HG03135 (cell line): ENCODE measurements around the gene KIAA1217.
"Not testable (repeated sequence)": the region's sequence is repeated elsewhere in the genome, so short reads cannot be mapped to it uniquely, and the experiment has no call there.

Experiments used
- ATAC-seq: cut with Tn5 transposase; IDR thresholded peaks from one replicate; pipeline ENCODE4 v1.9.1; 2021; ENCODE audit warnings: mild to moderate bottlenecking, moderate library complexity; ENCODE audit not compliant: unreplicated experiment

KIAA1217 gene

DNA sequence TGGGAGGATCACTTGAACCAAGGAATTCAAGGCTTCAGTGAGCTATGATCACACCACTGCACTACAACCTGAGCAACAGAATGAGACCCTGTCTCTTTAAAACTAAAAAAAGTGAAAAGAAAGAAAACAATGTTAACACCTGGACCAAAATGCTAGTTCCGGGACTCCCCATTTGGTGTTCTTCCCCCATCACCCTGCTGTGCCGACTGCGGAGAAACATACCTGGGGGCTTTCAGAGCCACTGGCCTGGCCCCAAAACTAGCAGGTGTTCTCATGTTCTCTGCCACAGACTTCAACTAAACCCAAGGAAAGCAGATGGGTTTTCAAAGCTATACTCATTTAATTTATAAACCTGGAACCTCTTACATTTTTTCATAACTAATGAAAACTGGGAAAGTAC lies 250.9 kb downstream of the KIAA1217 start:
- ATAC-seq = no peak

GRCh38 chr10:24462291-24462813 lies 253.4 kb downstream of the KIAA1217 start:
- ATAC-seq = no peak

DNA sequence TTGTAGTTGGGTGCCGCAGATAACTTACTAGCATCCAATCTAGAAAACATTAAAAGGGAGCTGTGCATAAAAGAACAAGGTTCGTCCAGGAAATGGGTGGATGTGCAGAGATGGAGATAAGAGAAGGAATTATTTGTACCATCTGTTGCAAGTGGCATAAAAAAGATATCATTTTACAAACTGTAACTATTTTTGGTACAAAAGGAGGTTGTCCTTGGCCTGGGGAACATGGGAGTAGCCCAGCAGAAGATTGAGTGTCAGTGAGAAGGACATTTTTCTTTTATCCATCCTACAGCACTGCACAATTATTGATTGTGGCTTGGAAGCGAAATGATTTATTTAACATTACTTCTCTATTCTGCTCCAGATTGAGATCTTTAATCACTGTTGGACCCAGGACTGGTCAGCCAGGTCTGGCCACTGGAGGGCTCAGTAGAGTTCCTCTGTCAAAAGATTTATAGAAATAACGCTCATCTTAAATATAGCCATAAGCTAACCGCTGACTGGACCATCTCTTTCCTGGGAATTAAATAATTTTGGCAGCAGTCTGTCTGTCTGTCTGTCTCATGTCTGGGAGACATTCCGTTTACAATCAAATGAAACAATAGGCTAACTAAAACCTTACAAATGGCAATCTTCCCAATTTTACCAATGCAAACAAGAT lies 254.1 kb downstream of the KIAA1217 start:
- no peak for ATAC-seq

DNA sequence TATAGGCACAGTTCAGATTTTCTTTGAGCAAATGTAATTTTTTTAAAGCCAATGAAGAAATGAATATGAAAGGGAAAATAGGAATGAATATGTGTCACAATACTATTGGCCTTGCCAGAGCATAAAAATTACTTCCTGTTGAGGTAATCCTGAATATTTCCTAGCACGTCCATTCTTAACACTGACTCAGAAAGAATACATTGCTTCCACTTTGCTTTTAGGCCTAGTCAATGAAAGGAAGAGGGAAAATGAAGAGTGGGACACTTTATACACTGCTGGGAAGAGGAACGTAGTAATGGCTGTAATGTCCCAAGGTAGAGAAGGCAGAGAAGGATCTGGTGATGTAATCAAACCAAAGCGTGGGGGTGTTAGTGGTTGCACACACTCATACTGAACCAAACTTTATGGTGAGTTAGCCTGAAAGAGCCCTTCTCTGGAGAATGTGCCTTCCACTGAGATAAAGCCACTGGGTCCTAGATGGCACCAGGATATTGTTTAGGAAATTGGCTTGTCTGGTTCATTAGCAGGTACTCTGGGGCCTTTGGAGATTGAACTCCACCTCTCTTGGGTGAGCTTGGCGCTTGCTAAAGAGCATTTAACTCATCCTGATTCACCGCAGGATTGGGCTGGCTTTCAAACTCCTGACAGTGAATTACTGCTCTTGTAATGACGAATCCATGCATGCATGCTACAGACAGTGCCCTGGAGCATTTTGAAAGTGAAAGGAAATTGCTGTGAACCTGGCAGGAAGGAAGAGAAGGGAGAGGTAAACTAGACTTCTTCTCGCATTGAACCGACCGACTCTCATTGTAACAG lies 254.9 kb downstream of the KIAA1217 start:
- ATAC-seq = no peak

DNA sequence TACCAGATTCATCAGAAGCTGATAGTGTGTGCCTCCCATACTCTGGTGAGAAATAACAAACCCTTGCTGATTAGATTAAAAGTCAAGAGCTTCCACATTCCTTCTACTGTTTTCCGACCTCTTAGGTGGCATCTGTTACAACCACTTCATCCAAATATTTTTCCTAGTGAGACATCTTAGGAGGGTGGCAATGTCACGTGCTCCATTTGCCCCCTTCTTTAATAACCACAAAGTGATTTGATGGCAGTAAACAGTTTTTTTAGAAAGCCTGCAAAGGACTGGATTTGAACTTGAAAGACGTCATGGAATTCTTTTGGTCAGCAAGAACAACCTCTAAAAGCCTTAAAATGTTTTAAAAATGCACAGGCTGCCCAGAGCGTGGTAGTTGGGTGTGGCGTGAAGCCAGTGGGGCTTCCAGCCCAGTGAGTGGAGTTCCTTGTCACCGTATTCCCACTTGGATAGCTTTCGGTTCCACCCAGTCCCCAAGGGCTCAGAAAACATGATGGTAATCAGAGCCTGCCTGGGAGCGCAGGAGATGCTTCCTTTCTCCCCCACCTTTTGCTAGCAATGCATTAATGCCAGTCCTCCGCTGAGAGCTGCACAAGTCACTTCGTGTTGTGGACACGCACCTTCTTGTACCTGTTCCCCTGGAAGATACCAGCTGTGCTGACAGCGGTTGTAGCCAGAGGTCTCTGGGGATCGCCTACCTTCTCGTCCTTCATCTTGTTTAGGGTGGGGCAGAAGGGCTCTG lies 256.4 kb downstream of the KIAA1217 start:
- ATAC-seq = no peak

GRCh38 chr10:24465891-24466818 lies 257.2 kb downstream of the KIAA1217 start:
- no peak for ATAC-seq

GRCh38 chr10:24467136-24467535 lies 258.2 kb downstream of the KIAA1217 start:
- ATAC-seq = no peak

GRCh38 chr10:24467605-24468004 lies 258.7 kb downstream of the KIAA1217 start:
- ATAC-seq = no peak

DNA sequence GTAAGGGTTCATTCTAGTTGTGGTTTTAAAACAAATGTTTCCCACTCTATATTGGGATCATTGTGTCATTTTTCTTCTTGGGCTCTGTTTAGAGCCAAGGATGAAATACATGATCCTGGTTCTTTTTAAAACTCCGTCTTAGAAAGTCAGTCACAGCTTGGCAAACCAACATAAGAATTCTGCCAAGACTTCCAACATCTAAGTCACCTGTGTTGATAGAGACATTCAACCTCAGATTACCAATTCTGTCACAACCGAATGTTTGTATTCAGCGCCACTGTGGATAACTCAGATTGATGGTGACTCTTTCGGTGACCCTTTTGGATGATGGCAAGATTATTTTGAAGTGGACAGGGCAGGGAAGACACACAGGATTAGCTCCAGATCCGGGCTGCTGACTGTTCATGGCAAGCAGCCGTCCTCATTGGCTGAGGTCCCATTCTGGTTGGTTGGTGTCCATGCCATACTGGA lies 259.4 kb downstream of the KIAA1217 start:
- no peak for ATAC-seq

- ATAC-seq = no peak
These were observed 261.1 kb downstream of the KIAA1217 start for GRCh38 chr10:24469993-24470392.

DNA sequence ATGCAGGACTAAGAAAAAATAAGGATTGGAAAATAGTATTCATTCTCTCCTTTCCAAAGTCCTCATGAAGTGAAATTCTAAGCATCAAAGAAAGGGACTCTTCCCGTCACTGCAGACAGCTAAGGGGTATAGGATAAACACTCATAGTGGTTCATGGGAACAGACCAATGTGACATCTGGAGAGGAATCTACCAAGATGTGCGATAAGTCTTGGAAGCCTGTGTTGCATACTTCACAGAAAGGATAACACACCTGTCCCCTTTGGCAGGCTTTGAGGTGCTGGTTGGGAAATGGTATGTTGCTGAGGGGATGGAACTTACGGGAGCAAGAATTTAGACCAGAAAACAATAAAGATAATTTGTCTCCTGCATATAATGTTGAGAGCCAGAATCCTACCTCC lies 266.7 kb downstream of the KIAA1217 start:
- no peak for ATAC-seq

- ATAC-seq = no peak
These were observed 268.2 kb downstream of the KIAA1217 start for GRCh38 chr10:24476913-24477701.

GRCh38 chr10:24477915-24478314 lies 269.0 kb downstream of the KIAA1217 start:
- no peak for ATAC-seq

DNA sequence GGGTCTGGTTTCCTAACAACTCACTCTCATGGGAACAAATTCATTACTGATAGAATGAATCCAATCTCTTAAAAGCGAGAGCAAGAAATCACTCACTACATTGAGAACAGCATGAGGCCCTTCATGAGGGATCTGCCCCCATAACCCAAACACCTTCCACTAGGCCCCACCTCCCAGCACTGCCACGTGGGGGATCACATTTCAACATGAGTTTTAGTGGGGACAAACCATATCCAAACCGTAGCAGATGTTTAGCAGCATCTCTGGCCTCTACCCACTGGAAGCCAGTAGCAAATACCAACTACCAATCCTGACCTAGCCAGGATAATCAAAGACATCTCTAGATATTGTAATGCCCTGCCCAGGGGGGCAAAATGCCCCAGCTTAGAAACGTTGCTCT lies 270.9 kb downstream of the KIAA1217 start:
- no peak for ATAC-seq

GRCh38 chr10:24480447-24480846 lies 271.5 kb downstream of the KIAA1217 start:
- ATAC-seq = no peak

- ATAC-seq = no peak
These were observed 272.3 kb downstream of the KIAA1217 start for GRCh38 chr10:24481241-24481640.

GRCh38 chr10:24482713-24483112 lies 273.8 kb downstream of the KIAA1217 start:
- ATAC-seq = not testable (repeated sequence)

DNA sequence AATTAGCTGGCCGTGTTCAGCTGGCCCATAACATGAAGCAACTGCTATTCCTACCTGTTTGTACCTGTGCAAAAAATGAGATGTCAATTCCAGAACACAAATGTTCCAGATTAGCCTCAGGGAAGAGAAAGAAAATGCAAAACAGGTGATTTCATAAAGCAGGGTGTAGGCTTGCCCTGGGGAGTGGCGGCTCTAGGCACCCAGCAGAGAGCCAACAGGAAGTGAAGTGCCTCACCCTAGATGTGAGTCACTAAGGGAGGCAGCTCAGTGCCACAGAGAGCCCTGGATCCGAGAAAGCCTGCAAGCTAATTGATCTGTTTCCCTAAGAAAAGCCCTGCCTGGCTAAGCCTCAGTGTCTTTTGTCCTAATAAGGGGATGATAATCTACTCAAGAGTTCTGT lies 274.8 kb downstream of the KIAA1217 start:
- no peak for ATAC-seq

DNA sequence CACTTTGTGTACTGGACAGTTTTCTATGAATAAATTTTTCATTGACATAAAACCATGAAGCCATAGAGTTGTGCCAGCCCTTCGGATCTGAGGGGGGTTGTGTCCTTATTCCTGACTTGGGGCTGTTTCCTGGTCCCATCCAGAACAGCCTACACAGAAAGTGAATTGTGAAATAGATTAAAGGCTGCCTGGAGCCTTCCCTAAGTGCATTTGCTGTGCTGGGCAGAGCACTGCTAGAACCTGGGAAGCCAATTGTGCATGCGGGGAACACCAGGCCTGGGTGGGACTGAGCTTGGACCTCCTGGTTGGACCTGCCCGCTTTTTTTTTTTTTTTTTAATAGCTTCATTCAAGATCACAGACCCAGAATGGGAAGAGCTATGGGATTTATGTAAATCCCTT lies 275.8 kb downstream of the KIAA1217 start:
- no peak for ATAC-seq
